ENCODE data around the gene TTPAL.

The TTPAL gene, protein sequence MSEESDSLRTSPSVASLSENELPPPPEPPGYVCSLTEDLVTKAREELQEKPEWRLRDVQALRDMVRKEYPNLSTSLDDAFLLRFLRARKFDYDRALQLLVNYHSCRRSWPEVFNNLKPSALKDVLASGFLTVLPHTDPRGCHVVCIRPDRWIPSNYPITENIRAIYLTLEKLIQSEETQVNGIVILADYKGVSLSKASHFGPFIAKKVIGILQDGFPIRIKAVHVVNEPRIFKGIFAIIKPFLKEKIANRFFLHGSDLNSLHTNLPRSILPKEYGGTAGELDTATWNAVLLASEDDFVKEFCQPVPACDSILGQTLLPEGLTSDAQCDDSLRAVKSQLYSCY
- total RNA-seq, result 8.6 to 20.8 (median 12.9) reads per million in 18 experiments

DNA sequence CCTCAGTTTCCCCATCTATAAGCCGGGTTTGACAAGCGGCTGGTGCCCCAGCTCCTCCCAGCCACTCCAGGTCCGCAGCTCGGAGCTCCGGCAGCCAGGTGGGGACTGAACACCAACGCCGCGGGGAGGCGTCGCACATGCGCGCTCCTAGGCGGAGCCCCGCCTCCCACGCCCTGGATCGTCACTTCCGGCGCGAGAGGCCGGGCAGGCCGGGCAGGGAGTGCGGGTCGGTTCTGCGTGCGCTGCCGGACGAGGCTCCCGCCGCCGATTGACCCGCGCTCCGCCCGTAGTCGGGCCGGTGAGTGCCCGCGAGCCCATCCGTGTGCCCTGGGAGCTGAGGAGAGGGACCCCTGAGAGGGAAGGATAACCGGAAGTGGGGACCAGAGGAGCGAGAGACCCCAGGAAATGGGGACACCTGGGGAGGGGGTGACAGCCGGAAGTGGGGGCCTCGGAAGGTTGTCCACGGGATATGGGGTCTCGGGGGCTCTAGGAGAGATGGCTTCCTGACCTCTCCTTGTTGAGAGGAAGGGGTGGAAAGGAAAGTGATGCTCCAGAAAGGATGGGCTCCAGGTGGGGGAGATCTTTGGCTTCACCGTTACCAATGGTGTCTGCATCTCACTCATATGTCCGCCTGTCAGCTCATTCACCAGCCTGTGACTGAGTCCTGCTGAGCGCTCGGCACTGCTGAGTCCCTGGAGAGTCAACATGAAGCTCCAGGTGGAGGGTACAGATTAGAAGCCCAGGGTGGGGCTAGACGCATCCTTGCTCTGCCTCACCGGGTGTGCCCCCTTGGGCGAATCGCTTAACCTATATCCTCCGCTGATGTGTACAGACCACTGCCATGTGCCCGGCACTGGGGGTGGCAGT is at the start of gene TTPAL:
TSS of gene TTPAL (plus strand) at position 181 of the 867 bp plus-strand sequence. CDS start 4,126 bp downstream, outside the sequence.
- peak; percentile 82 to 90 for DNase-seq

DNA sequence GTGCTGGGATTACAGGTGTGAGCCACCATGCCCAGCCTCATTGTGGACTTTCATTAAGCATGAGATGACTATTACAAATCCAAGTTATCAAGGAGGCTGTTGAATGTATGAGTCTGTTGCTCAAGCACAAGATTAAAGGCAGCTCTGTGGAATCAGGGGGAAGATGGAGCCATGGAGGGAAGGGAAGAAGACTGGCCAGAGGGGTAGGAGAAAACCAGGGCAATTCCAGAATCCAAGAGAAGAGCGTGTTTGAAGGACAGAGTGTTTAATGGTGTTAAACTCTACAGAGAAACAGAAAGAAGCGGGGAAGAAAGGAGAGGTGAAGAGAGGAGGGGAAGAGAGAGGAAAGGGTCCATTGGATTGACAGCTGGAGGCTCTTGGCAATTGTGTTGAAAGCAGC is 49.8 kb upstream of the TTPAL start:
- DNase-seq, result no peak

- no peak for DNase-seq
These were observed 48.5 kb upstream of the TTPAL start for GRCh38 chr20:44426879-44427790.

DNA sequence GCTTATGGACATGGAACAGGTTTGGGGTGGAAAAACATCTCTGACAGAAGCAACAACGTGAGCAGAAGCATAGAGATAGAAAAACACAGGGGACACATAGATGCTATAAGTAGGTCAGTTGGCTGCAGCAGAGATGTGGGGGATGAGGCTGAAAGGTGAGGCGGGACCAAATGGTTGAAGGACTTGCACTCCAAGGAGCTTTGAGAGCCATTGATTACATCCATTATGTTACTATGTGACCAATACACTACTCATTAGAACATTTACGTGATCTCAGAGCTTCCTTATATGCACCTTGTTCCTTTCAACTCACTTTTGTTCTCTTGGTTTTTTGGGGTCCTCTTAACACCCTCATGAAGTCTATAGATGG is 47.9 kb upstream of the TTPAL start:
- no peak for DNase-seq

- no peak for DNase-seq
These were observed 47.3 kb upstream of the TTPAL start for GRCh38 chr20:44428174-44429016.

- no peak for DNase-seq
These were observed 46.7 kb upstream of the TTPAL start for GRCh38 chr20:44429017-44429339.

DNA sequence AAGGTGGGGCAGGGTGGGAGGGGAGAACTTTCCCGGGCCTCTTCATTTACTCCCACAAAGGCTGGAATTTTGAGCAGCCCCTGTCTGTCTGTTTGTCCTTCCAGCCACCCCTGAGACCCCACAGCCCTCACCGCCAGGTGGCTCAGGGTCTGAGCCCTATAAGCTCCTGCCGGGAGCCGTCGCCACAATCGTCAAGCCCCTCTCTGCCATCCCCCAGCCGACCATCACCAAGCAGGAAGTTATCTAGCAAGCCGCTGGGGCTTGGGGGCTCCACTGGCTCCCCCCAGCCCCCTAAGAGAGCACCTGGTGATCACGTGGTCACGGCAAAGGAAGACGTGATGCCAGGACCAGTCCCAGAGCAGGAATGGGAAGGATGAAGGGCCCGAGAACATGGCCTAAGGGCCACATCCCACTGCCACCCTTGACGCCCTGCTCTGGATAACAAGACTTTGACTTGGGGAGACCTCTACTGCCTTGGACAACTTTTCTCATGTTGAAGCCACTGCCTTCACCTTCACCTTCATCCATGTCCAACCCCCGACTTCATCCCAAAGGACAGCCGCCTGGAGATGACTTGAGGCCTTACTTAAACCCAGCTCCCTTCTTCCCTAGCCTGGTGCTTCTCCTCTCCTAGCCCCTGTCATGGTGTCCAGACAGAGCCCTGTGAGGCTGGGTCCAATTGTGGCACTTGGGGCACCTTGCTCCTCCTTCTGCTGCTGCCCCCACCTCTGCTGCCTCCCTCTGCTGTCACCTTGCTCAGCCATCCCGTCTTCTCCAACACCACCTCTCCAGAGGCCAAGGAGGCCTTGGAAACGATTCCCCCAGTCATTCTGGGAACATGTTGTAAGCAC is 46.0 kb upstream of the TTPAL start:
- DNase-seq, result no peak

DNA sequence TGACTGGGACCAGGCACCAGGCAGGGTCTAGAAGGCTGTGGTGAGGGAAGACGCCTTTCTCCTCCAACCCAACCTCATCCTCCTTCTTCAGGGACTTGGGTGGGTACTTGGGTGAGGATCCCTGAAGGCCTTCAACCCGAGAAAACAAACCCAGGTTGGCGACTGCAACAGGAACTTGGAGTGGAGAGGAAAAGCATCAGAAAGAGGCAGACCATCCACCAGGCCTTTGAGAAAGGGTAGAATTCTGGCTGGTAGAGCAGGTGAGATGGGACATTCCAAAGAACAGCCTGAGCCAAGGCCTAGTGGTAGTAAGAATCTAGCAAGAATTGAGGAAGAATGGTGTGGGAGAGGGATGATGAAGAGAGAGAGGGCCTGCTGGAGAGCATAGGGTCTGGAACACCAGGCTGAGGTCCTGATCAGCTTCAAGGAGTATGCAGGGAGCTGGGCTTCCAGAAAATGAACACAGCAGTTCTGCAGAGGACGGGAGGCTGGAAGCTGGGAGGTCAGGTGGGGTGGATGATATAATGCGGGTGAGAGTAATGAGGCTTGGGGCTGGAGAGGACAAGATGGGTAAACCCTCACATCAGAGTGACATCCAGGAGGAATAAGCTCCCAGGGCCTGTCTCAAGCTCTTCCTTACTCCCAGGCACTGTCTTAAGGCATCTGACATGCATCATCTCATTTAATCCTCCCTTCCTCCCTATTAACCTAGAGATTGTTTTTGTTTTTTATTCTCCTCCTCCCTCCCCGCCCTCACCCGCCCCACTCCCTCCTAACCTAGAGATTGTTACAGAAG is 45.2 kb upstream of the TTPAL start:
- DNase-seq, result no peak

DNA sequence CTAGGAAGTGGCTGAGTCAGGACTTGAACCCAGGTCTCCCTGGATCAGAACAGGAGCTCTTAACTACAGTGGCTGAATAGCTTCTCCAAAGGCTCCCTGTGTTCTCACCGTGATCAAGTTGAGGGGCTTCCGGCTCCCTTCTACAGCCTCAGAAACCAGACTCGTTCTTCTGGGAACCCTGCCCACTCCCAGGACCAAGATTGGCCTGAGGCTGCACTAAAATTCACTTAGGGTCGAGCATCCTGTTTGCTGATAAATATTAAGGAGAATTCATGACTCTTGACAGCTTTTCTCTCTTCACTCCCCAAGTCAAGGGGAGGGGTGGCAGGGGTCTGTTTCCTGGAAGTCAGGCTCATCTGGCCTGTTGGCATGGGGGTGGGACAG is 44.6 kb upstream of the TTPAL start:
- DNase-seq, result no peak

- DNase-seq, result no peak
These were observed 44.0 kb upstream of the TTPAL start for GRCh38 chr20:44431502-44432234.

GRCh38 chr20:44432618-44433577 is 42.8 kb upstream of the TTPAL start:
- no peak for DNase-seq

GRCh38 chr20:44433751-44434538 is 41.7 kb upstream of the TTPAL start:
- DNase-seq, result no peak

DNA sequence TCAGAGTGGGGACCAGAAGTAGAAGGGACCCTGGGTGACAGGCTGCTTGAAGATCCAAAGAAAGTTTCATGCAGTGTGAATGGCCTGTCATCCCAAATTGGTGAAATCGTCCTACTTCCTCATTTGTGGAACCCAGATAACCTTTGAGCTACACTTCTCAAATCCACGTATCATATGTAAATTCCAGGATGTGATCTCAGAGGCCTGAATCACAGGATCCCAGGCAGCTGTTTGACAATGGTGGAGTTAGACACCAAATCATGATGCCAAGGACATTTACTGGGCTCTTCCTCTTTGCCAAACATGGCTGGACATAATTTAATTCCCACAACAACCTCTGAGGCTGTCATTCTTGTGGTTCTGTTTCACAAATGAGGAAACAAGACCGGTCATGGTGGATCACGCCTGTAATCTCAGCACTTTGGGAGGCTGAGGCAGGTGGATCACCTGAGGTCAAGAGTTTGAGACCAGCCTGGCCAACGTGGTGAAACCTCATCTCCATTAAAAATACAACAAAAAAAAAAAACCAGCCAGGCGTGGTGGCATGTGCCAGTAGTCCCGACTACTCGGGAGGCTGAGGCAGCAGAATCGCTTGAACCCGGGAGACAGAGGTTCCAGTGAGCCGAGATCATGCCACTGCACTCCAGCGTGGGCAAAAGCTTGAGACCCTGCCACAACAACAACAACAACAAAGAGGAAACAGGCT is 39.9 kb upstream of the TTPAL start:
- DNase-seq, result peak; percentile 70 to 75

GRCh38 chr20:44436393-44436792 is 39.3 kb upstream of the TTPAL start:
- DNase-seq, result no peak

DNA sequence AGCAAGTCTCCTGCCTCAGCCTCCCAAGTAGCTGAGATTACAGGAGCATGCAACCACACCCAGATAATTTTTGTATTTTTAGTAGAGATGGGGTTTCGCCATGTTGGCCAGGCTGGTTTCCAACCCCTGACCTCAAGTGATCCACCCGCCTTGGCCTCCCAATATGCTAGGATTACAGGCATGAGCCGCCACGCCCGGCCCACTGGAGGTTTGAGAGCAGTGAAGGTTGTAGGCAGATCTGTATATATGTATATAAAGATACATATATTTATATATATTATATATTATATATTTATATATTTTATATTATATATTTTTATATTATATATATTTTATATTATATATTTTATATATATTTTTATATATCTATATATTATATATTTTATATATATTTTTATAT is 38.2 kb upstream of the TTPAL start:
- no peak for DNase-seq

DNA sequence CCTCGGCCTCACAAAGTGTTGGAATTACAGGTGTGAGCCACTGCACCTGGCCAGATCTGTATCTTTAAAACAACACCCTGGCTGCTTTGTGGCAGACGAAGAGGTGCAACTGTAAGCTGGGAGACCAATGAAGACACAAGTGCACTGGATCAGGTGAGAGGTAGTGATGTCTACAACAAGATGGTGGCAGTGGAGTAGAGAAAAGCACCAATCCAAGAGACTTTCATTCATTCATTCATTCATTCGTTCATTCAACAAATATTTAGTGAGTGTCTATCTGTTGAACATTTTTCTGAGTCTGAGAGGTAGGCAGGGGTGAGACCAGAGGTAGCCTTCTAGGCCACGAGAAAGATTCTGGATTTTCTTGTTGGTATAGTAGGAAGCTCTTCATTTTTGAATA is 36.9 kb upstream of the TTPAL start:
- no peak for DNase-seq

DNA sequence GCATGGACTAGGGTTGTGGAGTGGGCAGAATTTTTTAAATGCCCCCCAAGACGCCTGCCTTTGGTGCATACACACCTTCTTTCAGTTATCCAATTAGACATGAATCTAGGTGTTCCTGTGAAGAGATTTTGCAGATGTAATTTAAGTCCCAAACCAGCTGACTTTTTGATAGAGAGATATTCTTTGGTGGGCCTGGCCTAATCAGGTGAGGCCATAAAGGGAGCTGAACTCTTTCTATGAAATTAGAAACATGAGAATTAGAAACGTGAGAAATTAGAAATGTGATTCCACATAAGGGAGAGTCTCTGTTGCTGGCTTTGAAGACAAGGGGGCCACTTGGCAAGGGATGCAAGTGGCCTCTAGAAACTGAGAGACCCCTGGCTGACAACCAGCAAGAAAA is 36.4 kb upstream of the TTPAL start:
- DNase-seq, result no peak

Data from inflammatory macrophage (primary cell).